ENCODE measurements around the gene PTDSS2. TPM values are rescaled to one million over a fixed set of nuclear protein-coding genes. Genes with fewer than 3 reads are reported as not detected.

Gene PTDSS2
- total RNA-seq, 1 donor from 2014 or later: 26.3 TPM

- no peak for TF ChIP-seq CTCF (IDR thresholded peaks at IDR 0.05; ENCODE audit: insufficient read depth, low read length, severe bottlenecking)
- Histone ChIP-seq H3K4me3 (ENCODE audit: low read depth, low read length) (no peak overlapping the region), H3K27me3 (ENCODE audit: control insufficient read depth, insufficient read depth, low read length) (no peaks in the 10 kb centered on the region), H3K36me3 (ENCODE audit: control insufficient read depth, insufficient read depth, low read length) (peaks cover 29% of the 10 kb centered on the region)
- DNase-seq (ENCODE audit: low read depth) (no peak), FAIRE-seq (no peak)
Observed at GRCh38 chr11:531919-532526, 81.9 kb downstream of the PTDSS2 start.

GRCh38 chr11:532527-532985 lies 82.5 kb downstream of the PTDSS2 start:
- FAIRE-seq (no peak), DNase-seq (ENCODE audit: low read depth) (no peak)
- Histone ChIP-seq H3K27me3 (ENCODE audit: control insufficient read depth, insufficient read depth, low read length) (no peaks in the 10 kb centered on the region), H3K36me3 (ENCODE audit: control insufficient read depth, insufficient read depth, low read length) (peaks cover 29% of the 10 kb centered on the region), H3K4me3 (ENCODE audit: low read depth, low read length) (no peak overlapping the region)
- TF ChIP-seq CTCF (IDR thresholded peaks at IDR 0.05; ENCODE audit: insufficient read depth, low read length, severe bottlenecking): no peak

- Histone ChIP-seq H3K36me3 (ENCODE audit: control insufficient read depth, insufficient read depth, low read length) (peaks cover 29% of the 10 kb centered on the region), H3K27me3 (ENCODE audit: control insufficient read depth, insufficient read depth, low read length) (no peaks in the 10 kb centered on the region), H3K4me3 (ENCODE audit: low read depth, low read length) (no peak overlapping the region)
- no peak for FAIRE-seq
- no peak for TF ChIP-seq CTCF (IDR thresholded peaks at IDR 0.05; ENCODE audit: insufficient read depth, low read length, severe bottlenecking)
- DNase-seq (ENCODE audit: low read depth): no peak
Observed at GRCh38 chr11:532986-533585, 83.0 kb downstream of the PTDSS2 start.

GRCh38 chr11:533586-534395 lies 83.7 kb downstream of the PTDSS2 start:
- peak overlapping the region; percentile 87 for H3K4me3 ChIP-seq (ENCODE audit: low read depth, low read length)
- TF ChIP-seq CTCF (IDR thresholded peaks at IDR 0.05; ENCODE audit: insufficient read depth, low read length, severe bottlenecking): no peak
- FAIRE-seq (no peak), DNase-seq (ENCODE audit: low read depth) (no peak)
- H3K36me3 ChIP-seq (ENCODE audit: control insufficient read depth, insufficient read depth, low read length): peaks cover 29% of the 10 kb centered on the region
- H3K27me3 ChIP-seq (ENCODE audit: control insufficient read depth, insufficient read depth, low read length): no peaks in the 10 kb centered on the region

GRCh38 chr11:534396-535209 lies 84.5 kb downstream of the PTDSS2 start:
- peak overlapping the region; percentile 87 for H3K4me3 ChIP-seq (ENCODE audit: low read depth, low read length)
- H3K36me3 ChIP-seq (ENCODE audit: control insufficient read depth, insufficient read depth, low read length): peaks cover 29% of the 10 kb centered on the region
- DNase-seq (ENCODE audit: low read depth): peak; percentile 89
- FAIRE-seq: no peak
- H3K27me3 ChIP-seq (ENCODE audit: control insufficient read depth, insufficient read depth, low read length): no peaks in the 10 kb centered on the region
- peak; percentile 12 for TF ChIP-seq CTCF (IDR thresholded peaks at IDR 0.05; ENCODE audit: insufficient read depth, low read length, severe bottlenecking)

All from bronchial epithelial cell (primary cell).